Measurements from ENCODE around the gene CEPT1. TPM values are rescaled to one million over a fixed set of nuclear protein-coding genes. Genes with fewer than 3 reads are reported as not detected.
"Not testable (repeated sequence)": the region's sequence is repeated elsewhere in the genome, so short reads cannot be mapped to it uniquely, and the experiment has no call there.

The CEPT1 gene
- total and polyA plus RNA-seq, 2 experiments from 2014 or later = 22.3 to 51.7 TPM

GRCh38 chr1:111214884-111215283 lies 74.9 kb downstream of the CEPT1 start:
- no peak for DNase-seq (ENCODE audit: low spot score)
- no peaks in the 10 kb centered on the region for H3K9me2 ChIP-seq (replicated peaks; ENCODE audit: insufficient read depth)
- no peaks in the 10 kb centered on the region for H3K9me3 ChIP-seq (ENCODE audit: low read depth)
- 81% methylated on average over 7 of the region's 7 CpGs for WGBS (ENCODE audit: low lambda C conversion rate, missing lambda C conversion rate)
- H3K79me2 ChIP-seq = no peaks in the 10 kb centered on the region
- H3K36me3 ChIP-seq (replicated peaks; ENCODE audit: insufficient read depth, low read depth) = no peaks in the 10 kb centered on the region
- H3K4me2 ChIP-seq = no peak overlapping the region
- H4K20me1 ChIP-seq (ENCODE audit: insufficient read depth, poor library complexity, severe bottlenecking) = no peaks in the 10 kb centered on the region
- no peaks in the 10 kb centered on the region for H3K27me3 ChIP-seq
- no peak overlapping the region for H2AFZ ChIP-seq
- H3K4me1 ChIP-seq (ENCODE audit: insufficient read depth) = peaks cover 24% of the 10 kb centered on the region
- H3K27ac ChIP-seq = peak overlapping the region; percentile 69
- TF ChIP-seq, protein P1, sequence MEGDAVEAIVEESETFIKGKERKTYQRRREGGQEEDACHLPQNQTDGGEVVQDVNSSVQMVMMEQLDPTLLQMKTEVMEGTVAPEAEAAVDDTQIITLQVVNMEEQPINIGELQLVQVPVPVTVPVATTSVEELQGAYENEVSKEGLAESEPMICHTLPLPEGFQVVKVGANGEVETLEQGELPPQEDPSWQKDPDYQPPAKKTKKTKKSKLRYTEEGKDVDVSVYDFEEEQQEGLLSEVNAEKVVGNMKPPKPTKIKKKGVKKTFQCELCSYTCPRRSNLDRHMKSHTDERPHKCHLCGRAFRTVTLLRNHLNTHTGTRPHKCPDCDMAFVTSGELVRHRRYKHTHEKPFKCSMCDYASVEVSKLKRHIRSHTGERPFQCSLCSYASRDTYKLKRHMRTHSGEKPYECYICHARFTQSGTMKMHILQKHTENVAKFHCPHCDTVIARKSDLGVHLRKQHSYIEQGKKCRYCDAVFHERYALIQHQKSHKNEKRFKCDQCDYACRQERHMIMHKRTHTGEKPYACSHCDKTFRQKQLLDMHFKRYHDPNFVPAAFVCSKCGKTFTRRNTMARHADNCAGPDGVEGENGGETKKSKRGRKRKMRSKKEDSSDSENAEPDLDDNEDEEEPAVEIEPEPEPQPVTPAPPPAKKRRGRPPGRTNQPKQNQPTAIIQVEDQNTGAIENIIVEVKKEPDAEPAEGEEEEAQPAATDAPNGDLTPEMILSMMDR (IDR thresholded peaks at IDR 0.05; ENCODE audit: poor library complexity) = no peak
- TF ChIP-seq EZH2phosphoT487 (IDR thresholded peaks at IDR 0.05; ENCODE audit: low read depth, severe bottlenecking, unreplicated experiment) (no peak), EZH2 (IDR thresholded peaks at IDR 0.05; ENCODE audit: borderline replicate concordance) (no peak)
- H3K4me3 ChIP-seq = no peak overlapping the region

- Histone ChIP-seq H3K27ac (peak overlapping the region; percentile 69), H2AFZ (peak overlapping the region; percentile 28), H3K4me1 (ENCODE audit: insufficient read depth) (peaks cover 24% of the 10 kb centered on the region)
- not testable (repeated sequence) for H3K79me2 ChIP-seq; H3K9me3 ChIP-seq (ENCODE audit: low read depth); H4K20me1 ChIP-seq (ENCODE audit: insufficient read depth, poor library complexity, severe bottlenecking); H3K27me3 ChIP-seq; H3K4me2 ChIP-seq; DNase-seq (ENCODE audit: low spot score); H3K4me3 ChIP-seq; H3K36me3 ChIP-seq (replicated peaks; ENCODE audit: insufficient read depth, low read depth); H3K9me2 ChIP-seq (replicated peaks; ENCODE audit: insufficient read depth)
- WGBS (ENCODE audit: low lambda C conversion rate, missing lambda C conversion rate) = 86% methylated on average over 2 of the region's 2 CpGs
Measured at GRCh38 chr1:111215285-111215684, 75.3 kb downstream of the CEPT1 start.

DNA sequence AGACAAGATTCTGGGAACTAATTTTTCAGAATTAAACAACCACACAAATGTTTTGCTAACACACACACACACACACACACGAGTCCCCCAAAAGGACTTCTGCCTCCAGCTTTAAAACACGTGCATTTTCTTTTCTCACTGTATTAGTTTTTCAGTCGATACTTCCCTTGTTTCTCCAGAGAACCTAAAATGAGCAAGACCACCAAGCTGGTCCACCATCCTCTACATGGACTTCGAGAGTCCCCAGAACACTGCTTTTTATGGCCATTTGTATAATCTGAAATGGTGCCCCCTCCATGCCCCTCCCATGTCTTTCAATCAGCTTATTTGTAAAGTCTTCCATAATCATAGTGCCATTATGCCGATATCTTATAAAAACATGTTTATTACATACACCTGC lies 76.7 kb downstream of the CEPT1 start:
- Histone ChIP-seq H3K4me1 (ENCODE audit: insufficient read depth) (peaks cover 28% of the 10 kb centered on the region), H3K4me2 (no peak overlapping the region), H3K9me3 (ENCODE audit: low read depth) (no peaks in the 10 kb centered on the region), H3K9me2 (replicated peaks; ENCODE audit: insufficient read depth) (no peaks in the 10 kb centered on the region), H3K27ac (no peak overlapping the region), H3K4me3 (no peak overlapping the region), H3K79me2 (no peaks in the 10 kb centered on the region), H2AFZ (no peak overlapping the region), H3K36me3 (replicated peaks; ENCODE audit: insufficient read depth, low read depth) (no peaks in the 10 kb centered on the region), H3K27me3 (no peaks in the 10 kb centered on the region), H4K20me1 (ENCODE audit: insufficient read depth, poor library complexity, severe bottlenecking) (no peaks in the 10 kb centered on the region)
- DNase-seq (ENCODE audit: low spot score) = no peak
- TF ChIP-seq EZH2phosphoT487 (IDR thresholded peaks at IDR 0.05; ENCODE audit: low read depth, severe bottlenecking, unreplicated experiment) (no peak), EZH2 (IDR thresholded peaks at IDR 0.05; ENCODE audit: borderline replicate concordance) (no peak)
- TF ChIP-seq, protein P1 (IDR thresholded peaks at IDR 0.05; ENCODE audit: poor library complexity) = no peak
- 94% methylated on average over 5 of the region's 5 CpGs for WGBS (ENCODE audit: low lambda C conversion rate, missing lambda C conversion rate)

- 81% methylated on average over 5 of the region's 5 CpGs for WGBS (ENCODE audit: low lambda C conversion rate, missing lambda C conversion rate)
- DNase-seq (ENCODE audit: low spot score) = no peak
- no peaks in the 10 kb centered on the region for H3K36me3 ChIP-seq (replicated peaks; ENCODE audit: insufficient read depth, low read depth)
- H3K4me2 ChIP-seq = no peak overlapping the region
- H2AFZ ChIP-seq = no peak overlapping the region
- H3K79me2 ChIP-seq = no peaks in the 10 kb centered on the region
- no peaks in the 10 kb centered on the region for H3K9me2 ChIP-seq (replicated peaks; ENCODE audit: insufficient read depth)
- peaks cover 31% of the 10 kb centered on the region for H3K4me1 ChIP-seq (ENCODE audit: insufficient read depth)
- TF ChIP-seq, protein P1 (IDR thresholded peaks at IDR 0.05; ENCODE audit: poor library complexity) = no peak
- TF ChIP-seq EZH2phosphoT487 (IDR thresholded peaks at IDR 0.05; ENCODE audit: low read depth, severe bottlenecking, unreplicated experiment) = no peak
- no peak for TF ChIP-seq EZH2 (IDR thresholded peaks at IDR 0.05; ENCODE audit: borderline replicate concordance)
- H4K20me1 ChIP-seq (ENCODE audit: insufficient read depth, poor library complexity, severe bottlenecking) = no peaks in the 10 kb centered on the region
- no peaks in the 10 kb centered on the region for H3K27me3 ChIP-seq
- no peaks in the 10 kb centered on the region for H3K9me3 ChIP-seq (ENCODE audit: low read depth)
- no peak overlapping the region for H3K4me3 ChIP-seq
- no peak overlapping the region for H3K27ac ChIP-seq
Measured at GRCh38 chr1:111217183-111217910, 77.3 kb downstream of the CEPT1 start.

Measured in hepatocyte (in vitro differentiated cells).